HG02678 (cell line): Measurements from ENCODE around the gene IRS1.

ENCODE experiments used
- ATAC-seq: cut with Tn5 transposase; IDR thresholded peaks from one replicate; pipeline ENCODE4 v1.9.1; 2021; ENCODE audit warnings: mild to moderate bottlenecking, moderate library complexity; ENCODE audit not compliant: unreplicated experiment

IRS1 gene

DNA sequence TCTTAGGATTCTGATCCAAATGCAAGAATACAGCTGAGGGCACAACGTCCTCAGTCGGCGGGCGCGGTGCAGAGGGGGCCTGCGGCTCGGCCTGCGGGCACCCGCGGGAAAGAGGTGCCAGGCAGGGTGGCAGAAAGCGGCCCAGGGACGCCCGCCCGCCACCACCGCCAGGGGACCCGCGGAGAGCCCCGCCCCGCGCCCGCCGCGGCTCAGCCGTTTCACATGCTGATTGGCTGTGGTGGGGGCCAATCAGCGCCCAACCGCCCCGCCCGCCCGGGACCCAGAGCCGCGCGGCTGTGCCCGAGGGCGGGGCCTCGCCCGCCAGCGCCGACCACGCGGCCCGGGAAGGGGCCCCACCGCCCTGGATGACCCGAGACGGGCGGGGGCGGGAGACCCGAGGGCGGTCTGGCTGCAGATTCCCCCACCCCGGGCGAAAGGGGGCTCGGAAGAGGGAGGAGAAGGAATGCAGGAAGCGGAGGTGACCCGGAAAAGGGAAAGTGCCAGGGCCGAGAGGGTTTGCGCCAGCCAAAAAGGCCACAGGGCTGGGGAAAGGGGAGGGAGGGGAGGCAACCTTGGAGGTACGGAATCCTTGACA lies 8.0 kb downstream of the IRS1 start:
- ATAC-seq = peak; percentile 99

DNA sequence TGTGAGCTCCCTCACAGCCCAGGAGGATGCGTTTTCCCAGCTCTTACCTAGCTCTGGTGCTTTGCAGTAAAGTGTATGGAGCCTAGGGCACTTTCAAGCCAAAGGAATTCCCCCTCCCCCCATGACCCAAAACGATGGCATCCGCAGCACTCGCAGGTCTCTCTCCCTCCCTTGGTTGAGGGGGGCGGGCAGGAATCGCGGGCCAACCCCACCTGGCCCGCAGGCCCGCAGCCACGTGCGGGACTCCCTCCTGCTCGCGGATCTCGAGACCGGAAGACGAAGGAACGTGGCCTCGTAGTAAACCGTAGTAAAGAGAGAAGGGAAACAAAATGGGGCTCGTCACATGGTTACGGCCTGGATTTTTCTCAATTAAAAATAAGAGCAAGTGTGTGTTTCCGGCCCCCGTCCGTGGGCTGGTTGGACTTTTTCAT lies 8.5 kb downstream of the IRS1 start:
- ATAC-seq = peak; percentile 52

DNA sequence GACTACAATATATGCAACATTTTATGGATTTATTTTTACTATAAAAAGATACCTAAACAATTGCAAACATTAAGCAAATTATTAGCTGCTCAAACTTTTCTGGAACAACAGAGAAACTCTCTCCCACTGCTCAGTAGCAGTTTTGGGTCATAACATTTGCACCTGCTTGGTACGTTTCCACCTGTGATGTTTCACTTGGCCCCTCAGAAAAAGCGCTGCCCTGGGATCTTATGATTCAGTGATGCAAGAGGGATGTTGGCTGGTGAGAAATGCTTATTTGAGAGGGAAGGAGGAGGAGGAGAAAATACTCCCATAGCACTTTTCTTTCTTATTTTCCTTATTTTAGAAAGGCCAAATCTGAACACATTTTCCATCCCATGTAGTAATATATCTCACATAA lies 9.2 kb downstream of the IRS1 start:
- ATAC-seq = no peak

DNA sequence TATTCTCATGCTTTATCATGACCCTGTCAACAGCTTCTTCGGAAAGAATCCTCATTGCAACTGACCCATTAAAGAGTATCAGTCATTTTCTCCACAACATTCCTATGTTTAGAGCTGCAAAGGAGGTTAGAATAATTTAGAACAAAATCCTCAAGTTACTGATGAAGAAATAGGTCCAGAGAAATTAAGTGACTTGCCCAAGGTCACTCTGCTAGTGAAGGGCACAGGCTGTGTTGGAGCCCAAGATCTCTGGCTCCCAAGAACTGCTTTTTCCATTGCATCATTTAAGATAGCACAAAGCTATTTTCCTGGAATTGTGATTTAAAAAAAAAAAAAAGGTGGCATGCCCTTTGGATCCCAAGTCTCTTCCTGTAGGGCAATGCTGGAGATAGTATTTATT lies 9.6 kb downstream of the IRS1 start:
- no peak for ATAC-seq

DNA sequence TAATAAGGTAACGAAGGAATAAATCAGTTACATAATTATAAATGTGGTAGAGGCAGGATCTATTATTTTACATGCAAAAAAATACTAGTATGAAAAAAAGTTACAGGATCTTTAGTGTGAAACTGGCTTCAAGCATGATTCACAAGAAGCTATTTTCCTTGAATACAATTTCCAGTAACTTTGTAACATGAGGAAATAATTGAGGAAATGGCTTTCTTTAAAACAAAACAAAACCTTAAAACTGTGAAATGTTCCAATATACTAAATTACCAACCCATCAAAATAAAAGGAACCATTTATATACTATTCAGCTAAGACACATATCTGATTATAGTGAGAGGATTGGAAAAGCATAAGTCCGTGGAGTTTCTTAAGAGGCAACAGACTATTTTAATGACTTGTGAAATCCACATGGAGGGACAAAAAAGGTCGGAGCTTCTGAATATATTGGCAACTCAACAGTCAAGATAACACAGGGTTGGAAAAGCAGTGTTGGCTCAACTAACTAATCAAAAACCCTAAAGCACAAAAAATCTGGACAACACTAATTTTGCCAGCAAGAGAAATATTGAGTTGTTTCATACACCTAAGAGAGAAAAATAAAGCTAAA lies 10.6 kb downstream of the IRS1 start:
- no peak for ATAC-seq

DNA sequence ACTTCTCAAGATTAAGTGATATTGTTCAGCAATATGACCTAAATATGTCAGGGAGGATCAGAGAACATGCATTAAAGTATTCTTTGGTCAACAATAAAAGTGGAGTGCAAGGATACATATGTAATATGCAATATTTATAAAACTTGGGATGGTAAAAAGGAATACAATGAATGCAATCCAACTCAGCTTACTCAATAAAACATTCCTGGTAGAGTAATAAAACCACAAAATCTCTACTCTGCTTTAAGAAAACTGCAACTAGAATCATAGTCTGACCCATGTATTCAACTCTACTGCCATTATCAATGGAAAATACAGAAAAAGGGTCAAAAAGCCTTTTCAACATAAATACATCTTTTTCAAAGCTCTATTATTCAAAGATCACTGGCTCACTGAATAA lies 11.6 kb downstream of the IRS1 start:
- ATAC-seq = no peak

DNA sequence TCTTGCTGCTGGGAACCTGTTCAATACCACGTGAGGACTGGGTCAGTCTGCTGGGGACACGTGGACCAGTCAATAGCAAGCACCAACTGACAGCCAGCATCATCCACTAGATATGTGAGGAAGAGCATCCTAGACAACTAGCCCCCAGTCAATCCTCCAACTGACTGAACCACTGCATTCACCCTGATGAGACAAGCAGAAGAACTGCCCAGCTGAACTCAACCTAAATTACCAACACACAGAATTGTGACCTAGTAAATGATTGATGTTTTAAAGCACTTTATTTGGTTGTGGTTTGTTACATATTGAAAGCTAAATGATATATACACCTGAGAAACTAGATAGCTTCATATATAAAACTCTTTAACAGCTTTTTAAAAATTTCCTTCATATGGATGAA lies 15.7 kb downstream of the IRS1 start:
- no peak for ATAC-seq

DNA sequence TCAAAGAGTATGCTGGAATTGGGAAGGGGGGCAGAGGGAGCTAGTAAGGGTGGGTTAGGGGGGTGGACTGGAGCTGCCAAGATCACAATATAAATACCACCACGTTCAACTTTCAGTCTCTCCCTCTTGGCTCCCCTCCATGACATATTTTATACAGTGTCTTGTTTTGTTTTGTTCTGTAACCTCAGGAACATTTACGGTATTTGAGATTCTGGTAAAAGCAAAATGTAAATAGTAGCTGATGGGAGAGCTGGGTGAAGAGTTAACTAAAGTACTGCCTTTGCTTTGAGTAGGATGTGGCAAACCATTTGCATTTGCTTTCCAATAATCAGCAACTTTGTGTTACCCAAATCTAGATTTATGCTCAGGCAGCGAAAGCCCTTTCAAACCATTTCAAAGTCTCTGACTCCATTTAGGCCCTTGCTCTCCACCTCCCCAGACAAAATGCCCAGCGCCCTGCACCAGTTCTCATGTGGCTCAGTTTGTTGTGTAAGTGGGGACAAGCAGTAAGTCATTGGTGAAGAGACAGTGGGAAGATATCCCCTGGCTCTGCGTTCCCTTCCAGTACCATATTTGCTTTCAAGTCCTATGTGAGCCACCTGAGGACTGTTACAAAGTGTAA lies 17.4 kb downstream of the IRS1 start:
- no peak for ATAC-seq

DNA sequence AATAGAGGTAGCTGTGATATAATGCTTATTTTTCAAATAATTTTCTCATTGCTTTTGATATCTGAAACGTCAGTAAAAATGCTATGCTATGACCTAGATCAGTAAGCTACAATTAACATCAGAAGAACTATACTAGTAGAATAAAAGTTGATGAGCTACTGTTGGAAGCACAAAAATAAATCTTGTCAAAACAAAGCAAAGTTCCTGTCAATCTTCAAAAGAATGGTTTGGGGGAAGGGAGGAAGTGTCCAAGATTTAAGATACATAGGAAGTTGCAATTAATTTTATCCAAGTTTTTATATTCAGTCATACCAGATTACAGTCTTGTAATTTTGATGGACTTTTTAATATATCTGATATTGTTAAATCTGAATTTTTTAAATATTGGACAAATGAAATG lies 19.2 kb downstream of the IRS1 start:
- ATAC-seq = no peak

DNA sequence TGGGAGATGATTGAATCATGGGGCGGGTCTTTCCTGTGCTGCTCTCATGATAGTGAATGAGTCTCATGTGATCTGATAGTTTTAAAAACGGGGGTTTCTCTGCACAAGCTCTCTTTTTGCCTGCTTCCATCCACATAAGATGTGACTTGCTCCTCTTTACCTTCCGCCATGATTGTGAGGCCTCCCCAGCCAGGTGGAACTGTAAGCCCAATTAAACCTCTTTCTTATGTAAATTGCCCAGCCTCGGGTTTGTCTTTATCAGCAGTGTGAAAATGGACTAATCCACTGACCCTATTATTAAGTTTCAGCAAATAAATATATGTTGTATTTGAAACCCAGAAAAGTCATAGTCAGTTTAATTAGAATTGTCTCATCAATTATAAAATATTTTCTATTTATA lies 22.0 kb downstream of the IRS1 start:
- no peak for ATAC-seq

DNA sequence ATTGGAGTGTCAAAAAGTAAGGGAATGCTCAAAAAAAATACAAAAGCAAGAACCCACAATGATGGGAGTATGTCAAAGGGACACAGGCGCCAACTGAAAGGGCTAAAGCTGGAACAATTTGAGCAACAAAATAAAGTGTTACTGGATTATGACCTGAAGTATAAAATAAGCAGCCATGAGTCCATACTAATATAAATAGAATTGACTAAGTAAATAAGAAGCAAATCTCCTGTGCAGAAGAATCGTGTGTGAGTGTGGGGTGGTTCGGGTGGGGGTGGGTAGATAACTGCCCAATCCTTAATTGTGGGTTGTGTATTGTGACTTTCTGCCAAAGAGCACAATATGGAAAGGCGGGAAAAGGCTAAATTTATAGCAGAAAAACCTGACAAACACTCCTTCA lies 23.5 kb downstream of the IRS1 start:
- no peak for ATAC-seq

DNA sequence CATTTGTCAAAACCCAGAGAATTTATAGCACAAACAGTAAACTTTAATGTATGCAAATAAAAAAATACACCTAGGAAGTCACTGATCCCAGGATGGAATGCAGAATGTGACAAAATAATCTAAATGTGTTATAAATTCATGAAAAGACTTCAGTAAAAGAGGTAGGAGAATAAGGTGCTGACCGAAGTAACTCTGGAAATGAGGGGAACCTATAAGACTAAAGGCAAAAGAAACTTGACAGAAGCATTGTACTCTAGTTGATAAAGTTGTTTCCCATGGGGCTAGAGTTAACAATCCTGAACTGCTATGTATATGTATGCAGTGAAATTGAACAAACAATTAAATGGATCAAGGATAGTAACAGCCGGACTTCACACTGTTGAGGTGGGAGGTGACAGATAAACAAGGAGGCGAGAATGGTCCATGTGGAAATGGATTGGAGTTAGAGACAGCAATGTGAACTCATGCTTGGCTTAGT lies 24.5 kb downstream of the IRS1 start:
- no peak for ATAC-seq

DNA sequence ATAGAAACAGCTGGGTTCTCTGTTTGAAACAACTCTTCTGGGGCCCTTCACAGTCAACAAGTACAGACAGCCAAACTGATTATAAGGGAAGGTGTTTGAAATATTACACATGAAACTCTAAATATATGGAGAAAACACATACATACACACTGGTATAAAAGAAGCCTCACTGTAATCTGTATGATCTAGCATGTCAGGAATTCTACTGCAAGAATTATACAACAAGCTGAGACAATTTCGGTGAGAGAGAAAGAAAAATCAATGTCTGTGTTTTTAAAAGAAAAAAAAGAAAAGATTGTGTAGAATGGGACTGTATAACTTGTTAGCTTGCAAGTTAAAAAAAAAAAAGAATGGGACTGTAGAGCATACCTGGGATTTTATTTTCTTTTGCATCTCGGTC lies 26.3 kb downstream of the IRS1 start:
- ATAC-seq = peak; percentile 13

DNA sequence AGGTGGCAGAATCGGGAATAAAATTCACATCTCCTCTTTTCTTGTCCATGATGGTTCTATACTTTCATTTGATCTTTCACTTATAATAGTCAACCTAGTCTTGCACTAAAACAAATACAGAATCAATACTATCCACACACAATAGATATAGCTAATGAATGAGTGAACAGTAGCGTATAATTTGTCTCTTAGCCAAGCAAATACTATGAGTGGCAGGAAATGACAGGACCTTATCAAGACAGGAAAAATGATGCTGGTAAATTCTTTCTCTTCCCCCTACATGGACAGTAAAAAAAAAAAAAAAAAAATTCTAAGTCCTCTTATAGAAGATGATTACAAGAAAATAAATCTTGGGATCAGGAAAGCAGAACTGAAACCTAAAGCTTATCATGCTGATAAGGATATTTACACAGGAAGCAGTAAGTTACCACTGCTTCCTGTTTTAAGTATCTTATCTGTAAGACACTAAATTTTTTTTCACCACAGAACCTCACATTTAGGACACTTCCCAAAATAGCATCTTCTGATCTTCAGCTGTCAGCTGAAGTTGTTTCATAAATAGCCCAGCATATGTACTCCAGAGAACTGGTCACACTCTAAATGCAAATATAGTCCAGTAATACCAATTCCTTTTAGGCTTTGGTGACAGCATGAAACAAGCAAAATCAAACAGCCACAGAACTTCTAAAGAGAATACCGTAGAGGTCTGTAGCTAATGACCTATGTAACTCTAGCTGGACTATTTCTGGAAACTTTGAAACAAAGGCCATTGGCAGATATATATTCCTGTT lies 27.0 kb downstream of the IRS1 start:
- ATAC-seq = peak; percentile 97

DNA sequence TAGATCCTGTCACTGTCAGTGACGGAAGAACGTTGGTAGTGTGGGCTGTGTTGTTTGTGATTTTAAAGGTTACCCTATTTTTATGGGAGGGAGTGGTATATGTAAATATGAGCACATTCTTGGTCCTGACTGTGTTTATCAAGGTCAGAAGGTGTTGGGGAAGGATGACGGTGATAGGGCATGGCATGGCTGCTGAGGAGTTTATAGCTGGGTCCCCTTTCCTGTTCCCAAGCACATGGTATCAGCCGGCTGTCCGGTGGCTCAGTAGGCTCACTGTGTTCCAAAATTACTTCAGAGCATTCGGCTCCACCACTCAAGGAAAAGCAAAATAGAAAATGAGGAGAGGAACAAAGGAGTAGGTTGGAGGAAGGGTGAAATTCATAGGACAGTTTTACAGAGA lies 28.6 kb downstream of the IRS1 start:
- ATAC-seq = no peak

DNA sequence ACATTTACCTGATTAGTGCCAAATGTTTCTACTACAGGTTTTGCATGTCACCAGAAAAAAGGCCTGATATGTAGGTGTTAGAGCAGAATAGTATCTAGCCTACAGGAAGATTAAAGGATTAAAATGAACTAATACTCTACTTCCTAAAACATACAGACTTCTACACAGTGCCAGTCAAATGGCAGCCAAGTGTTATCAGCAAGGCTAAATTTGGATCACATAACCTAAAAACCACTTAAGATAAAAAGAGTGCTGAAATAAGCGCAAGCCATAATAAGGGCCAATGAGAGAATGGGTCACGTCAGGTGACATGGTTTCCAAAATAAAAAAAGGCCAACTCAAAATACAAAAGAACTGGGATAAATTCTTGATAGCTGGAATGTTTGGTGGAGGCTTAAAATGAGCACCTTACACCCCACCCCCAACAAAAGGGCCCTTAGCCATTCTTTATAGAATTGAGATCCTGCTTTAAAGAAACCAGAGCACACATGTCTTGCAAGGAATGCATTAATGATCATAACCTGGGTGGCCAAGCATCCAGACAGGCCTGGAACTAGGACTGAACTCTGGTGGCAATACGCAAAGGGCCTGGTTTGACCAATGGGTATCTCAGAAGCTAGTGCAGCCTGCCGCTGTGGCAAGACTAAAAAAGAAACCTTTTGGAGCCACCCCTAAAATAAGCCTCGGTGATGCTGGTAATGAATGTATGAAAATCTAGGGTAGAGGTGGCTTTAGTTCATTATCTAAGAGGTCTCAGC lies 32.4 kb downstream of the IRS1 start:
- no peak for ATAC-seq

DNA sequence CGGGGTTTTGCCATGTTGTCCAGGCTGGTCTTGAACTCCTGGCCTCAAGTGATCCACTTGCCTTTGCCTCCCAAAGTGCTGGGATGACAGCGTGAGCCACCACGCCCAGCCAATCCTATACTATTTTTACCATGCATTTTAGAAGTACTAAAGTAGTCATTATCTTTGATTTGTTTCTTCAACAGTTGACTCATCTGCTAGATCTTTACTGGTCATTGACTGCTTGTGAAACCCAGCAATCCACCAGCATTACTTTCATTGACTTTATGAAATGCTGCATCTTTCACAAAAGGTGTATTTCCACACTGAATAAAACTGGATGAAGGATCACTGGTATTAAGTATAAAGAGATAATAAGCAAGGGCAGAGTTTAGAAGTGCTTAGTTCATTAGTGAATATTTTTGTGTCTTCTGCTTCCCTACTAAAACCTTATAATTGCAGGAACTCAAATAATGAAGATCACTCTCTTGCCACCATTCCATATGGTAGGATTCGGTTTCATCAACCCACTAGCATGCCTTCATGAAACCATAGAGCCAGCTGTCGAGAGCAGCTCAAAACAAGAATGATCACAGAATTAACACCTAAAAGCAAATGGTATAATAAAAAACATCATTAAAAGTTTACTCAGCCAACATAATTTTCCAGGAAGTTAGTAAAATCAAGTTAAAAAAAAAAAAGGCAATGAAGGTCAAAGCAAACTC lies 33.1 kb downstream of the IRS1 start:
- ATAC-seq = no peak

DNA sequence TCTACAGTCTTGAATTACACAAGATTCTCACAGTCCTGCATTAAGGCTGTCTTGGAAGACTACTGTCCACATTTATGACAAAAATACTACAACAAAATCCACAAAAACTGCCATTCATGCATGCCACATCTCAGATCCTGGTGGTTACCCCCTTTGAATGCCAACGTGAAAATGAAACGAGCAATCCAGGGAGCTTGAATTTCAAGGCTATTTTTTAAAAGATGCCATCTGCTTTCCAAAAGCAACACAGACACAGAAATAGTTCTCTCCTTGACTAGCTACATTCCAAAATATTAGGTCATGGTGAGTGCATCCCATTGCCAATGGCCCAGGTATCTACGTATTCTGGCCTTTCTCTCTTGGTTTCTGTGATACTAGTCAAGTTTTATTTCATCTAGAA lies 36.3 kb downstream of the IRS1 start:
- no peak for ATAC-seq

DNA sequence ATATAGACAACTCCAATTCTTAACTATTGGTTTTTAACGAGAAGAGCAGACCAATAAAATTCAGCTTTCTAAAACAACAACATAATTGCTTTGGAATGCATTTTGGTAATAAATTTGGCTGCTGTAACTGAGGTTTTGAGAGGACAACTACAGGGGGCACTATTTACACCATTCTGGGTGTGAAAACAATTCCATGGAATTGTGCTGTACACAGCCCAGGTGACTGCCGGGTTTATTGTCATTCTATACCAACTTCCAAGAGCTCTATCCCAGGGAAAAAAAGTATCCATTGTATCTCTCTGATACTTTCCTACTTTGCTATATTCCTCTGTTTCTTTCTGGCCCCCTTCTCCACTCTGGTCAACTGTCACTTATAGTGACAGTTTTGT lies 38.4 kb downstream of the IRS1 start:
- no peak for ATAC-seq

DNA sequence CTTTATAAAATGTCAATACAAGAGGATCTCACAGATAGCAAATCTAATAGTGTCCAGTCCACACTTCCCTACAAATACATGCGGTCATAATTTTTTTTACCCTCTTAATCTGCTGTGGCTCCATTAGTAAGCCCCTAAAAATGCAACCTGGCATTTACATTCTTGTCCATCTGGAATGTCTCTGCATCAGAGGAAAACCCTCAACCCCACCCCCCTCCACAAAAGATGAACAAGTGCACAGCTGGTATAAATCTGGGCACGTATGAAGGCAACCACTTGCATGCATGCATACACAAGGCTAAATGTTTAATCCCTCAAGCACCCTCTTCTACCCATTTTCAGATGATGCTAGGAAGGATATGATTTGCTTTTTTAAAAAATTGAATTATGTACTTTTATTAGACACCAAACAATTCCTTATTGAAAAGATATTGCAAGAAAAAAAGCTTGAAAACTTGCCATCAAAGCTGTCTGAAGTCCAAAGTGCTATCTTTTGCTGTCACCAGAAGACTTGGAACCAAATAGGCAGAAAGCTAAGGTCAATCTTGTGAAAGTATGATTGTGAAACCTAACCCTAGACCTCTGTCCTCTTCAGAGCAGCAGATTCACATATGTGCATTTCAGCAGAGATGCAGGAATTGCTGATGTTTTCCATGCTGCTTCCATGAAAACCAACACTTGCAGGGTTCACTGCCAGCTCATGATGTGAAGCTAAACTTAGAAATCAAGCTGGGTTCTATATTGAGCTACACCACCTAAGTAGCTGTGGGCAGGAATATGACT lies 39.0 kb downstream of the IRS1 start:
- no peak for ATAC-seq
